Measurements from ENCODE around the gene CD274.
"Not testable (repeated sequence)": the region's sequence is repeated elsewhere in the genome, so short reads cannot be mapped to it uniquely, and the experiment has no call there.

The CD274 gene

GRCh38 chr9:5488221-5489008, 38.1 kb downstream of the CD274 start:
- TF ChIP-seq CTCF (IDR thresholded peaks at IDR 0.05; ENCODE audit: low read length, missing control alignments): no peak
- peak; percentile 66 for DNase-seq (ENCODE audit: low read depth)
- H3K4me3 ChIP-seq (replicated peaks; ENCODE audit: low read depth, low read length): no peak overlapping the region

GRCh38 chr9:5489630-5490490, 39.5 kb downstream of the CD274 start:
- no peak for DNase-seq (ENCODE audit: low read depth)
- TF ChIP-seq CTCF (IDR thresholded peaks at IDR 0.05; ENCODE audit: low read length, missing control alignments): no peak
- H3K4me3 ChIP-seq (replicated peaks; ENCODE audit: low read depth, low read length): no peak overlapping the region

DNA sequence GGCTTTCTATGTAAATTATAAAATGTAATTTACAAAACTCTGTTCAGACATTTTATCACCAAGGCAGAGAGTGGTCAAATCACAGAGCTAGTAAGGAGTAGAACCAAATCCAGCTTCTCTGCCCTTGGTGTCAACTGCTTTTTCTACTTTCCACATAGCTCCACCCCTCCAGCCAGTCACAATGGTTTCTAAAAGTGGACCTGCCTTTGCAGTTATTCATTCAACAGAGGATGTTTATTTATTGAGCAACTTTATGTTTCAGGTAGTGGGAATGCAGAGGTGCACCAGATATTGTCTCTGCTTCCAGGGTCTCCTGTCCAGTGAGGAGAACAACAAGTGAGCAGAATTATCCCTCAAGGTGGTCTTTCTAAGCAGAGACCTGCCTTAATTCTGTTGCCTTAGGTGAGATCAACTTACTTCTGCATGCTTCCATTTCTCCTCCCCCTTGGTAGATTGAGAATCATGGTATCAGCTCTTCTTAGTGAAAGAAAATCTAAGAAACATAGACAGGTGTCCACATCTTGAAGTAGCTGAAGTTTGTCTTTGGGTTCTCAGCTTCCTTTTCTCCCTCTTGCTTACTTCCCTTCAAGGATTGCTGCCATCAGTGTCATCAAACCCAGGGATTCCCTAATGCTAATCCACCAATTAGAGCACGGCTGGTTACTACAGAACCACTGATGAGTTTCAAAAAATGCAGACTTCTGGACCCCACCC, 42.8 kb downstream of the CD274 start:
- TF ChIP-seq CTCF (IDR thresholded peaks at IDR 0.05; ENCODE audit: low read length, missing control alignments): no peak

DNA sequence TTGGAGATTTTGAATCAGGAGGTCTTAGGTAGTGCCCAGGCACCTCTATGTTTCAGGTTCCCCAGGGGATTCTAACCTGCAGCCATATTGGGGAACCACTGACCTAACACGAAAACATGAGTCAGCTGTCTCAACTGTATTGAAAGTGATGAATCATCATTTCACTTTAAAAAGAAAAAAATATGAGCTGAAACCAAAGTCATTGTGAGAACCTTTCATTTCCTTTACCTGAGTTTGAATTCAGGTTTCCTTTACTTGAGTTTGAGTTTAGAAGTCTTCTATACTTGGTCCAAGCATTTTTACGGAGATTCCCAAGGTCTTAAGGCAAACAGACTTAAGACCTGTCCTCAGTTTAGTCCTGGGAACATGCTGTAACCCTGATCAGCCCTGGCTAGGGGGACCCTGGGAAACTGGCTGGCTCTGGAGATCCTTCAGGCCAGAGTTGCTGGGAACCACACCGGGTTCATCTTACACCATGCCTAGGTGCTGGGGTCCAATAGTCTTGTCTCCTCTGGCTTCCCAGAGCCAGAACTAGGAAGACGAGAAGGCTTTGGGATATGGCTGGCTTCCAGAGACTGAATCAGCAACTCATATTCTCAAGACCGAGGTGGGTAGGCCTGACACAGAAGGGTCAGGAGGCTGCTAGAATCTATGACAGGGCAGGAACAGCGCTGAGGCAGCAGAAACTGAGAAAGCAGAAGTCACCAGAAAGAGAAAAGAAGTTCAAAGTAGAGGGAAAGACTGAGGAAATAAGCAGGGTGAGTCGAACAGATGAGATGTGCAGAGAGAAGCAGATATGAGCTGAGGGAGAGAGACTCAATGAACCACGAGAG, 43.6 kb downstream of the CD274 start:
- no peak overlapping the region for H3K4me3 ChIP-seq (replicated peaks; ENCODE audit: low read depth, low read length)
- DNase-seq (ENCODE audit: low read depth): peak; percentile 81
- no peak for TF ChIP-seq CTCF (IDR thresholded peaks at IDR 0.05; ENCODE audit: low read length, missing control alignments)

More for the DNA sequence above, 42.8 kb downstream of the CD274 start:
- DNase-seq (ENCODE audit: low read depth): no peak
- no peak overlapping the region for H3K4me3 ChIP-seq (replicated peaks; ENCODE audit: low read depth, low read length)

DNA sequence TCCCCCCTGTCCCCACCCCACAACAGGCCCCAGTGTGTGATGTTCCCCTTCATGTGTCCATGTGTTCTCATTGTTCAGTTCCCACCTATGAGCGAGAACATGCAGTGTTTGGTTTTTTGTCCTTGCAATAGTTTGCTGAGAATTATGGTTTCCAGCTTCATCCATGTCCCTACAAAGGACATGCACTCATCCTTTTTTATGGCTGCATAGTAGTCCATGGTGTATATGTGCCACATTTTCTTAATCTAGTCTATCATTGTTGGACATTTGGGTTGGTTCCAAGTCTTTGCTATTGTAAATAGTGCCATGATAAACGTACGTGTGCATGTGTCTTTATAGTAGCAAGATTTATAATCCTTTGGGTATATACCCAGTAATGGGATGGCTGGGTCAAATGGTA, 44.4 kb downstream of the CD274 start:
- H3K4me3 ChIP-seq (replicated peaks; ENCODE audit: low read depth, low read length); DNase-seq (ENCODE audit: low read depth): not testable (repeated sequence)

GRCh38 chr9:5499157-5499556, 48.8 kb downstream of the CD274 start:
- no peak for TF ChIP-seq CTCF (IDR thresholded peaks at IDR 0.05; ENCODE audit: low read length, missing control alignments)
- DNase-seq (ENCODE audit: low read depth): no peak
- no peak overlapping the region for H3K4me3 ChIP-seq (replicated peaks; ENCODE audit: low read depth, low read length)

All from fibroblast of pulmonary artery (primary cell).